Smooth muscle cell (in vitro differentiated cells): Measurements from ENCODE around the gene EXOC3L1. TPM values are rescaled to one million over a fixed set of nuclear protein-coding genes. Genes with fewer than 3 reads are reported as not detected.

Experiments used
- DNase-seq: peaks from one replicate; lab custom pipeline; 2025; ENCODE audit not compliant: unreplicated experiment; lab: John Stamatoyannopoulos, UW
- H2AFZ ChIP-seq: fragments of 200-600 bp; sonication (generic); 2 replicates; pipeline ENCODE4 v1.6.0; 2016; ENCODE audit warnings: antibody characterized with exemption, low read depth, mild to moderate bottlenecking
- H3F3A ChIP-seq: fragments of 200-600 bp; sonication (generic); 2 replicates; pipeline ENCODE4 v1.6.0; 2017; ENCODE audit warnings: antibody characterized with exemption, low read depth
- H3K27ac ChIP-seq: fragments of 200-600 bp; sonication (generic); 2 replicates; pipeline ENCODE4 v1.5.1; 2016; ENCODE audit warnings: low read depth, mild to moderate bottlenecking
- H3K27me3 ChIP-seq: fragments of 200-600 bp; sonication (generic); 2 replicates; pipeline ENCODE4 v1.6.1; 2016; ENCODE audit warnings: low read depth, mild to moderate bottlenecking
- H3K36me3 ChIP-seq: fragments of 200-600 bp; sonication (generic); 2 replicates; pipeline ENCODE4 v1.5.1; 2016; ENCODE audit warnings: low read depth
- H3K4me1 ChIP-seq: fragments of 200-600 bp; sonication (generic); 2 replicates; pipeline ENCODE4 v1.5.1; 2016; ENCODE audit warnings: low read depth
- H3K4me2 ChIP-seq: fragments of 200-600 bp; sonication (generic); 2 replicates; pipeline ENCODE4 v1.6.0; 2016; ENCODE audit warnings: mild to moderate bottlenecking
- H3K4me3 ChIP-seq: fragments of 200-600 bp; sonication (generic); 2 replicates; pipeline ENCODE4 v1.5.1; 2016; ENCODE audit warnings: mild to moderate bottlenecking
- H3K79me2 ChIP-seq: fragments of 200-600 bp; sonication (generic); 2 replicates; pipeline ENCODE4 v1.6.0; 2016; ENCODE audit warnings: low read depth, mild to moderate bottlenecking
- H3K9ac ChIP-seq: fragments of 200-600 bp; sonication (generic); 2 replicates; pipeline ENCODE4 v1.6.0; 2016; ENCODE audit warnings: low read depth
- H3K9me3 ChIP-seq: fragments of 200-600 bp; sonication (generic); replicated peaks from 2 replicates; pipeline ENCODE4 v1.5.1; 2016; ENCODE audit warnings: low read depth
- H4K20me1 ChIP-seq: fragments of 200-600 bp; sonication (generic); 2 replicates; pipeline ENCODE4 v1.6.0; 2016; ENCODE audit warnings: low read depth
- CTCF ChIP-seq: fragments of 200-600 bp; sonication (generic); IDR thresholded peaks from 2 replicates; pipeline ENCODE4 v1.5.1; 2017; ENCODE audit warnings: borderline replicate concordance, mild to moderate bottlenecking, antibody characterized with exemption; ENCODE audit not compliant: insufficient read depth, poor library complexity, severe bottlenecking
- WGBS: methylation state at CpG from one replicate; pipeline ENCODE4 v1.1.7; 2016; ENCODE audit warnings: low lambda C conversion rate; 5-methylcytosine and 5-hydroxymethylcytosine counted together
- polyA plus RNA-seq: library from polyadenylated mRNA; unstranded; fragments of >200 nt; fragmentation: Nextera tagmentation; extraction: Ambion mirVana; gene quantifications from 2 replicates; pipeline ENCODE4 v1.2.1, GENCODE V29; 2016
- total RNA-seq: library from RNA; depleted of rRNA; stranded (reverse); fragments of >200 nt; gene quantifications from 2 replicates; pipeline ENCODE4 v1.2.3, GENCODE V29; 2014

EXOC3L1 gene
- total and polyA plus RNA-seq, 2 experiments from 2014 or later = 0.51 TPM; not detected in 1

GRCh38 chr16:67201411-67202345 lies 11.7 kb upstream of the EXOC3L1 start:
- H3K4me2 ChIP-seq = no peak overlapping the region
- no peaks in the 10 kb centered on the region for H3K79me2 ChIP-seq
- peaks cover 6% of the 10 kb centered on the region for H3F3A ChIP-seq
- no peak overlapping the region for H3K27ac ChIP-seq
- H3K9ac ChIP-seq = no peak overlapping the region
- no peaks in the 10 kb centered on the region for H3K36me3 ChIP-seq
- no peaks in the 10 kb centered on the region for H3K9me3 ChIP-seq
- no peaks in the 10 kb centered on the region for H3K27me3 ChIP-seq
- no peak overlapping the region for H2AFZ ChIP-seq
- 97% methylated on average over 36 of the region's 40 CpGs for WGBS
- DNase-seq = no peak
- H4K20me1 ChIP-seq = peaks cover 21% of the 10 kb centered on the region
- H3K4me3 ChIP-seq = no peak overlapping the region
- no peak for TF ChIP-seq CTCF
- H3K4me1 ChIP-seq = no peaks in the 10 kb centered on the region

GRCh38 chr16:67200491-67200890 lies 10.6 kb upstream of the EXOC3L1 start:
- Histone ChIP-seq H3K27ac (no peak overlapping the region), H3K9ac (no peak overlapping the region), H3K4me1 (no peaks in the 10 kb centered on the region), H3K9me3 (no peaks in the 10 kb centered on the region), H2AFZ (no peak overlapping the region), H4K20me1 (peaks cover 31% of the 10 kb centered on the region), H3K36me3 (no peaks in the 10 kb centered on the region), H3K79me2 (no peaks in the 10 kb centered on the region), H3K4me2 (no peak overlapping the region), H3K27me3 (no peaks in the 10 kb centered on the region), H3F3A (peaks cover 7% of the 10 kb centered on the region), H3K4me3 (no peak overlapping the region)
- TF ChIP-seq CTCF = no peak
- no peak for DNase-seq
- WGBS = 97% methylated on average over 8 of the region's 8 CpGs

GRCh38 chr16:67199808-67200198 lies 9.9 kb upstream of the EXOC3L1 start:
- Histone ChIP-seq H3K4me2 (peak overlapping the region; percentile 73), H3F3A (peaks cover 7% of the 10 kb centered on the region), H3K4me1 (no peaks in the 10 kb centered on the region), H3K4me3 (peak overlapping the region; percentile 34), H3K79me2 (no peaks in the 10 kb centered on the region), H2AFZ (no peak overlapping the region), H3K9ac (no peak overlapping the region), H3K27ac (no peak overlapping the region), H3K27me3 (no peaks in the 10 kb centered on the region), H4K20me1 (peaks cover 31% of the 10 kb centered on the region), H3K9me3 (no peaks in the 10 kb centered on the region), H3K36me3 (no peaks in the 10 kb centered on the region)
- peak; percentile 3 for TF ChIP-seq CTCF
- WGBS = 19% methylated on average over 17 of the region's 22 CpGs
- no peak for DNase-seq
